ENCODE data around the gene LDHD.

- TF ChIP-seq EZH2 (IDR thresholded peaks at IDR 0.05; ENCODE audit: insufficient read depth, poor library complexity, severe bottlenecking), result no peak
- TF ChIP-seq EZH2phosphoT487 (IDR thresholded peaks at IDR 0.05; ENCODE audit: insufficient read depth, low read depth), result no peak
These were observed 46.4 kb downstream of the LDHD start for GRCh38 chr16:75070012-75070841.

Measured in GM23248 (cell line).